HL-60/S4 (cell line): ENCODE results near the gene CAD.

Experiments used
- in situ Hi-C: fragments of 300-500 bp; cut with MboI; formaldehyde crosslinking; loops from 2 replicates; pipeline ENCODE4 v1.14.3; 2022; ENCODE audit warnings: low sequenced_read_pairs

CAD gene

GRCh38 chr2:27222407-27222806, 5.2 kb downstream of the CAD start:
- in situ Hi-C loops = no loop called here

GRCh38 chr2:27223416-27223815, 6.2 kb downstream of the CAD start:
- in situ Hi-C loops = no loop called here

GRCh38 chr2:27225526-27225925, 8.4 kb downstream of the CAD start:
- in situ Hi-C loops = no loop called here

- in situ Hi-C loops = no loop called here
These were observed 10.3 kb downstream of the CAD start for GRCh38 chr2:27227501-27227900.

GRCh38 chr2:27231921-27232320, 14.8 kb downstream of the CAD start:
- in situ Hi-C loops = no loop called here

GRCh38 chr2:27233341-27233740, 16.2 kb downstream of the CAD start:
- in situ Hi-C loops = no loop called here

GRCh38 chr2:27236136-27236535, 19.0 kb downstream of the CAD start:
- in situ Hi-C loops = no loop called here

- in situ Hi-C loops = no loop called here
These were observed 19.5 kb downstream of the CAD start for GRCh38 chr2:27236626-27237025.

- in situ Hi-C loops = no loop called here
These were observed 20.3 kb downstream of the CAD start for GRCh38 chr2:27237341-27237945.

GRCh38 chr2:27238976-27239375, 21.8 kb downstream of the CAD start:
- in situ Hi-C loops = no loop called here

GRCh38 chr2:27240406-27240805, 23.2 kb downstream of the CAD start:
- in situ Hi-C loops = no loop called here

GRCh38 chr2:27241761-27242613, 24.8 kb downstream of the CAD start:
- in situ Hi-C loops = no loop called here

- in situ Hi-C loops = no loop called here
These were observed 25.4 kb downstream of the CAD start for GRCh38 chr2:27242614-27242951.

GRCh38 chr2:27243391-27244130, 26.4 kb downstream of the CAD start:
- in situ Hi-C loops = no loop called here

- in situ Hi-C loops = no loop called here
These were observed 27.9 kb downstream of the CAD start for GRCh38 chr2:27245116-27245515.

GRCh38 chr2:27245626-27246025, 28.5 kb downstream of the CAD start:
- in situ Hi-C loops = no loop called here

GRCh38 chr2:27247893-27248292, 30.7 kb downstream of the CAD start:
- in situ Hi-C loops = no loop called here

- in situ Hi-C loops = no loop called here
These were observed 32.2 kb downstream of the CAD start for GRCh38 chr2:27249159-27249890.

GRCh38 chr2:27249891-27250651, 32.9 kb downstream of the CAD start:
- in situ Hi-C loops = no loop called here

- in situ Hi-C loops = no loop called here
These were observed 33.6 kb downstream of the CAD start for GRCh38 chr2:27250652-27251379.
